ENCODE measurements around the gene BICD1.
"Not testable (repeated sequence)": the region's sequence is repeated elsewhere in the genome, so short reads cannot be mapped to it uniquely, and the experiment has no call there.

Gene BICD1

GRCh38 chr12:32179011-32179395 is 72.4 kb downstream of the BICD1 start:
- DNase-seq (ENCODE audit: low read depth in 1 of 2, low spot score in 1 of 2): no peak
- no peak overlapping the region for H3K4me3 ChIP-seq (replicated peaks; ENCODE audit: insufficient read depth, low read length)
- no peak for TF ChIP-seq SPI1 (IDR thresholded peaks at IDR 0.05; ENCODE audit: borderline replicate concordance, low read depth)
- no peak for TF ChIP-seq GABPA (IDR thresholded peaks at IDR 0.05; ENCODE audit: low read depth)
- TF ChIP-seq REST (IDR thresholded peaks at IDR 0.05; ENCODE audit: insufficient replicate concordance, low read depth): no peak
- TF ChIP-seq CTCF (IDR thresholded peaks at IDR 0.05; ENCODE audit: insufficient read depth, low read length): no peak
- no peak for TF ChIP-seq POLR2AphosphoS5 (IDR thresholded peaks at IDR 0.05; ENCODE audit: low read depth)
- no peaks in the 10 kb centered on the region for H3K27me3 ChIP-seq (ENCODE audit: insufficient read depth, poor library complexity, severe bottlenecking)
- H3K27ac ChIP-seq (replicated peaks): no peak overlapping the region

- no peak overlapping the region for H3K27ac ChIP-seq (replicated peaks)
- H3K27me3 ChIP-seq (ENCODE audit: insufficient read depth, poor library complexity, severe bottlenecking): no peaks in the 10 kb centered on the region
- H3K4me3 ChIP-seq (replicated peaks; ENCODE audit: insufficient read depth, low read length): no peak overlapping the region
- no peak for DNase-seq (ENCODE audit: low read depth in 1 of 2, low spot score in 1 of 2)
- no peak for TF ChIP-seq REST (IDR thresholded peaks at IDR 0.05; ENCODE audit: insufficient replicate concordance, low read depth)
- no peak for TF ChIP-seq POLR2AphosphoS5 (IDR thresholded peaks at IDR 0.05; ENCODE audit: low read depth)
- TF ChIP-seq GABPA (IDR thresholded peaks at IDR 0.05; ENCODE audit: low read depth): no peak
- TF ChIP-seq SPI1 (IDR thresholded peaks at IDR 0.05; ENCODE audit: borderline replicate concordance, low read depth): no peak
- TF ChIP-seq CTCF (IDR thresholded peaks at IDR 0.05; ENCODE audit: insufficient read depth, low read length): no peak
Observed at GRCh38 chr12:32181498-32182175, 75.0 kb downstream of the BICD1 start.

GRCh38 chr12:32183650-32184049 is 77.0 kb downstream of the BICD1 start:
- H3K4me3 ChIP-seq (replicated peaks; ENCODE audit: insufficient read depth, low read length): no peak overlapping the region
- no peak for DNase-seq (ENCODE audit: low read depth in 1 of 2, low spot score in 1 of 2)
- TF ChIP-seq SPI1 (IDR thresholded peaks at IDR 0.05; ENCODE audit: borderline replicate concordance, low read depth): no peak
- H3K27me3 ChIP-seq (ENCODE audit: insufficient read depth, poor library complexity, severe bottlenecking): no peaks in the 10 kb centered on the region
- no peak overlapping the region for H3K27ac ChIP-seq (replicated peaks)

GRCh38 chr12:32187127-32187526 is 80.5 kb downstream of the BICD1 start:
- H3K27ac ChIP-seq (replicated peaks); DNase-seq (ENCODE audit: low read depth in 1 of 2, low spot score in 1 of 2); H3K27me3 ChIP-seq (ENCODE audit: insufficient read depth, poor library complexity, severe bottlenecking): not testable (repeated sequence)

GRCh38 chr12:32191445-32191844 is 84.8 kb downstream of the BICD1 start:
- H3K27me3 ChIP-seq (ENCODE audit: insufficient read depth, poor library complexity, severe bottlenecking): no peaks in the 10 kb centered on the region
- TF ChIP-seq REST (IDR thresholded peaks at IDR 0.05; ENCODE audit: insufficient replicate concordance, low read depth): no peak
- no peak for TF ChIP-seq SPI1 (IDR thresholded peaks at IDR 0.05; ENCODE audit: borderline replicate concordance, low read depth)
- TF ChIP-seq GABPA (IDR thresholded peaks at IDR 0.05; ENCODE audit: low read depth): no peak
- TF ChIP-seq POLR2AphosphoS5 (IDR thresholded peaks at IDR 0.05; ENCODE audit: low read depth): no peak
- H3K4me3 ChIP-seq (replicated peaks; ENCODE audit: insufficient read depth, low read length): no peak overlapping the region

More at GRCh38 chr12:32187127-32187526, 80.5 kb downstream of the BICD1 start:
- H3K4me3 ChIP-seq (replicated peaks; ENCODE audit: insufficient read depth, low read length): not testable (repeated sequence)

More at GRCh38 chr12:32191445-32191844, 84.8 kb downstream of the BICD1 start:
- DNase-seq (ENCODE audit: low read depth in 1 of 2, low spot score in 1 of 2): no peak
- no peak overlapping the region for H3K27ac ChIP-seq (replicated peaks)

All from HL-60 (cell line).